ENCODE measurements around the gene TOP2B.
A peak's percentile ranks its signal among the peaks of the same experiment; 100 is the strongest.

Gene TOP2B

DNA sequence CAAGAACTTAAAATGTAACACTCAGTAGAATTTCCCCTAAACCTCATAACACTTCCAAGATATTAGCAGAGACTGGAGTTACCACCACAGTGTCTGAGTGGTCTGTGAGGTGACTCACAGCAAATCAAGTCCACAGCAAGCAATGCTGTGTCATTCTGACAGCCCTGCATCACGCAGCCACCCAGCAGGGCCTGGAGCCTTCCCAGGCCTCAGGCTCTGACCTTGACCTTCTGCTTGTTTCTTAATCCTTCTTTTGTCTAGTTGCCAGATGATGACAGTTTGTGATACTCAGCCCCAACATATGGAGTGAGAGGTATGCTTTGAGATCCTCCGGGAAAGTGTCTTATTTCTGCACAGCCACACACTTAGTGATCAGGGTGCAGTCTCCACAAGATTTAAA lies 82.5 kb downstream of the TOP2B start:
- DNase-seq (ENCODE audit: low spot score), result no peak

GRCh38 chr3:25581823-25582222 lies 82.9 kb downstream of the TOP2B start:
- DNase-seq (ENCODE audit: low spot score), result no peak

DNA sequence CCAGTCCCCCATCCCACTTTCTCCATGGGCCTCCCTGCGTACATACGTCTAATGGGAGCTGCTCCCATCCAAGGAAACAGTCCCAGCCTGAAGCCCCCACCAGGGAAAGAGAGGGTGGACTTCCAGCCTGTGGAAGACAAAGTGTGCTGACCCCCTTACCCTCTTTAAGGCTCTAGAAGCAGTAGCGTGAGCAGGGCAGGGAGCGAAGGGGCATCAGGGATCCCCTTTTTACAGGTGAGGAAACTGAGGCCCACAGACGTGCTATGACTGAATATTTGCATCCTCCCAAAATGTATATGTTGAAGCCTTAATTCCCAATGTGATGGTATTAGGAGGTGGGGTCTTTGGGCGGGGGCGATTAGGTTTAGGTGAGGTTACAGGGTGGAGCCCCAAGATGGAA lies 83.4 kb downstream of the TOP2B start:
- no peak for DNase-seq (ENCODE audit: low spot score)

- DNase-seq (ENCODE audit: low spot score), result no peak
These were observed 84.2 kb downstream of the TOP2B start for GRCh38 chr3:25580534-25580933.

DNA sequence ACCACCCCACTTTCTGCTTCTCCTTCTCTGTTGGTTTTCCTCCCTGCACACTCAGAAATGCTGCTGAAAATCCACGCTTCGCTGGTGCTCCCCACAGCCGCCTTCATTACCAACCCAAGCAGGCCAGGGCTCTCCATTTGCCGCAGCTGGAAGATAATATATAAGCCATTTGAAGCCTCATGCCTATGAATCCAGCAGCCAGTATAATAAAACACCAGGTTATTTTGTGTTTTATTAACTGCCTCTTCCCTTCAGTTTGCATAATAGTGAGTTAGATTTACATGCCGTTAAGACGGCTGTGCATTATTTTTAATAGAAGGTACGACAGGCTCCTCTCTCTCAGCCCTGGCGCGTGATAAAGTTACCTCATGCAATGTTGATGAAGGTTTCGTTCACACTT lies 86.6 kb downstream of the TOP2B start:
- DNase-seq (ENCODE audit: low spot score), result no peak

GRCh38 chr3:25576831-25577454 lies 87.8 kb downstream of the TOP2B start:
- no peak for DNase-seq (ENCODE audit: low spot score)

- DNase-seq (ENCODE audit: low spot score), result no peak
These were observed 88.6 kb downstream of the TOP2B start for GRCh38 chr3:25576146-25576545.

DNA sequence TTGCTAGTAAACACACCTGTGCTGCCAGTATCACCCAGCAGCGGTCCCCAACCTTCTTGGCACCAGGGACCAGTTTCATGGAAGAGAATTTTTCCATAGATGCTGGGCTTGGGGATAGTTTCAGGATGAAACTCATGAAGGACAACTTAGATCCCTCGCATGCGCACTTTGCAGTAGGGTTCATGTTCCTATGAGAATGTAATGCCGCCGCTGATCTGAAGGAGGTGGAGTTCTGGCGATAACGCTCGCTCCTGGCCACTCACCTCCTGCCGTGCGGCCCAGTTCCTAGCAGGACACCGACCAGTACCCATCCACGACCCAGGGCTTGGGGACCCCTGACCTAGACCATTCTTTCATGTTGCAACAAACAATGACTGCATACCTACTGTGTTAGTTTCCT lies 89.7 kb downstream of the TOP2B start:
- DNase-seq (ENCODE audit: low spot score), result no peak

DNA sequence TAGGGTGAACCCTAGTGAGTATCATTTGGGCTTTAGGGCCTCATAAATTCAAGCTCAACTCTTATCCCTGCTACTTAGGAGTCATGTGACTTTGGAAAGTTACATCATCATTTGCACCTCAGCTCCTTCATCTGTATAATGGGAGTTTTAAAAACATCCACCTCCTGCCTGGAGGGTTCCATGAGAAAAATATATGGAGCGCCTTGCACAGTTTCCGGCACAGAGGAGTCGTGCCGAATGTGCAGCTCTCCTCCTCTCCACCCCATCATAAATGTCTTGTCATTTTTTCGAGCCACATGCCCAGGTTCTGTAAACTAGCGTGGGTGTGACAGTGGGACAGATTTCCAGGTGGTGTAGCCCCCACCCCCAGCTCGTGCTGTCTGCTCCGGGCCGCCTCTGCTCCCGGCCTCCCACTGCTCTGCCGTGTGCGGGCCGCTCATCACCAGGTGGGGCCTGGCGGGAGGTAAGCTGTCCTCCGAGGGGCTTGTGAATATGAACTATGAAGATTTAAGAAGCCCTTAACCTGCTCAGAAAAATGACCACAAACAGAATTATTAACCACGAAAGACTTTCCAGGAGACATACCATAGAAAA lies 90.4 kb downstream of the TOP2B start:
- DNase-seq (ENCODE audit: low spot score), result no peak

DNA sequence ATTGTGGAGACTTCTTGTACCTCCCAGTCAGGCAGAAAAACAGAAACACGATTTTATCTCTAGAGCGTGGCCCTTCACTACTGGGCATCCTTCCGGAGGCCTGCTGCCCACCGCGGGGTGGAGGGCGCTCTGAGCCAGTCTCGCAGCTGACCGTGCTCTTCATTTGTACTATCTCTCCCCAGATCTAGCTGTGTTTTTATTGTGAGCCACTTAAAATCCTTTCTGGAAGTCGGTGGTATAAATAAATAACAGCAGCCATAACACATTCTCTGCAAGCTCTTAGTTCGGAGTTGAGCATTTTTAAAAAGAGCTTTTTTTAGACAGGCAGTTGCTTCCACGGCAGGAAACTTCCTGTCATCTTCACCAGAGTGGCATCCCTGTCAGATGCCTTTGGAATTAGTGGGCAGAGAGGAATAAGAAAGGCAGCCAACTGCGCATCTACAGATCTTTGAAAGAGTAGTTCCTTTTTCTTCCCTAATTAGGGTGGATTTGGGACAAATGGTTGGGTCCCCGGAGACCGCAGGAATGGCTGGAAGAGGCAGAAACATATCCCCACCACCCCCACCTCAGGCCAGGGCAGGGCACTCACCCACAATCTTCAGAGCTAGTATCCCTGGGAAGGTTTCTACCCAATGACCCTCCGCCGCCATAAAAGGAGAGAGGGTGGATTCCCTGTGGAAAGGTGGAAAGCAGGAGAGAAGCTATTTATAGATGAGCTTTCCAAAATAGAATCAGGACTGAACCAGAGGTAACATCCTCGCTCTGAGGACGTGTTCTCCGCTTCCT lies 91.1 kb downstream of the TOP2B start:
- no peak for DNase-seq (ENCODE audit: low spot score)

- DNase-seq (ENCODE audit: low spot score), result no peak
These were observed 91.8 kb downstream of the TOP2B start for GRCh38 chr3:25572919-25573385.

GRCh38 chr3:25572336-25572735 lies 92.4 kb downstream of the TOP2B start:
- no peak for DNase-seq (ENCODE audit: low spot score)

DNA sequence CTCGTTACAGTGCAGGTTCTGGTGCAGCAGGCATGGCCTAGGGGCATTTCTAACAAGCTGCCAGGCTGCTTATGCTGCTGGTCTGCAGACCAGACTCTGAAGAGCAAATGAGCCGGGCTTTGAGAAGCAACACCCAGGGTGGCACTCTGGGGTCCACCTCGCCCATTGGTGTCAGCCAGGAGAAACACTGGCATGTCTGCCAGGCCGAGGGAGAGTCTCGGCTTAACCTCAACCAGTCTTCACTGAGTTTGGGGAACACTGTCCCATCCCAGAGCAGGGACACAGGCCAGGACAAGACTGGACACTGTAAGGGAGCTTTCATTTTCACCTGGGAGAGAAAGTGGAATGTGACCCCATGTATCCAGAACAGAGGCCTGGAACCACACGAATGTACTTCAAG lies 93.4 kb downstream of the TOP2B start:
- no peak for DNase-seq (ENCODE audit: low spot score)

- DNase-seq (ENCODE audit: low spot score), result no peak
These were observed 96.1 kb downstream of the TOP2B start for GRCh38 chr3:25568525-25569078.

DNA sequence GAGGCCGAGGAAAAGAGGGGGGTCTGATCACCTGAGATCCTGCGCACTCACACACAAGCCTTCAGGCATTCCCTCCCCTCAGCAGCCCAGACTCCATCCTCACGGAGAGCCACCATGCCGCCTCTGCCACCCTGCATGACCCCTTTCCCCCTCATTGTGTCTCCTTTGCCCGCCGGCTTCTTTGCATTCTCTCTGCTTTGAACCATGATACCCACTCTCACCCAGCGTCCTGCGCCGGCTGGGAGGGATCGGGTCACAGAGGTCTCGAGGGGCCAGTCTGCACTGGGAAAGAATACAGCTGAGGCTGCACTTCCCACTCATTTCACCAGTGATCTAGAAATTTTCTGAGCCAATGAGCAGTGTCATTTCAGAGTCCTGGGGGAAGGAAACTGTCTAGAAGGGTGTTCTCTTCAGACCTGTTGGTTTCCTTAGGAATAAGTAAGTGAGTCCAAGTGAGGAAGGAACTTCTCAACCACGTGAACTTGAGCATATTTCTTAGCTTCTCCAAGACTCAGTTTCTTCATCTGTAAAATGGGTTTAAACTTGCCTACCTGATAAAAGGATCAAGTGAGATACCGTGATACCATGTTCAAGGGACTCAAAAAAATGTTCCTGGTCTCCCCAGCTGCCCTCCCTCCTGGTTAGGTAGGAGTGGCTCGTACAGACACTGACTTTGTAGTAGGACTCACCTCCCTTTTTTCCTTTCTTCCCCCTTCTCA lies 96.7 kb downstream of the TOP2B start:
- DNase-seq (ENCODE audit: low spot score), result no peak

DNA sequence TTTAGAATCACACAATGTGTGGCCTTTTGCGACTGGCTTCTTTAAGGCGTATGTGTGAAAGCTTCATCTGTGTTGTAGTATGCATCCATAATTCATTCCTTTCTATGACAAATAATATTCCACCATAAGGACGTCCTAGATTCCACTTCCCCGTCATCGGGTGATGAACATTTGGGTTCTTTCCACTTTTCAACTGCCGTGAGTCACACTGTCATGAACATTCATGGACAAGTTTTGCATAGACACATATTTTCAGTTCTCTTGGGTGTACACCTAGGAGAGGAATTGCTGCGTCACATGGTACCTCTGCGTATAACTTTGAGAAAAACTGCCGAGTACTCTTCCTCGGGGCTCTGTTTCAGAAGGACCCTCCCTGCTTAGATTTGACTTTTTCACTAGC lies 97.3 kb downstream of the TOP2B start:
- DNase-seq (ENCODE audit: low spot score), result no peak

DNA sequence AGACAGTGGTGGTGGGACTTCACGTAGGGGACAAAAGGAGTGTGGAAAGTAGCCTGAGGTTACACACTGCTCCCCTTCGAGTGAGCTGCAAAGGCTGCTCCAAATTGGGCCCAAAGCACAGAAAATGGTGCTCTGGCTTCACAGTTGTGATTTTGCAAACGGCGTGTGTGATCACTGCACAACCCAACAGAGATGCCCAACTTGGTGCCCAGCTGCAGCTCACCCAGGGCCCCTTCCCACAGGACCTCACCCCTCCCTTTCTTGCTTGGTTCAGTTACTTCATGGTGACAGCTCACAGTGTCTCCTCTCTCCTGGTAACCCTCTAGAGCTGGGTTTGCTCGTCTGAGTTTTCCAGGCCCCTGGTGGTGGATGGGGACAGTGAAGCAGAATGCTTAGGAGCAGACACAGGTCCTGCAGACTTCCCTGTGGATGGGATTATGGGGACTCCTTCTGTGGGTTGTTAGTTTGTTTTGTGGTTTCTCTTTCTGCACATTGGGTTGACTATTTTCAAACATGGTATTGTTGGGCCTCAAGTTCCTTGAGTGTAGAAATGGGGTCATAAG lies 98.3 kb downstream of the TOP2B start:
- peak; percentile 67 for DNase-seq (ENCODE audit: low spot score)

GRCh38 chr3:25565807-25566206 lies 98.9 kb downstream of the TOP2B start:
- DNase-seq (ENCODE audit: low spot score), result no peak

- no peak for DNase-seq (ENCODE audit: low spot score)
These were observed 100.6 kb downstream of the TOP2B start for GRCh38 chr3:25564075-25564474.

- DNase-seq (ENCODE audit: low spot score), result no peak
These were observed 101.1 kb downstream of the TOP2B start for GRCh38 chr3:25563601-25564000.

- DNase-seq (ENCODE audit: low spot score), result no peak
These were observed 105.9 kb downstream of the TOP2B start for GRCh38 chr3:25558796-25559195.

DNA sequence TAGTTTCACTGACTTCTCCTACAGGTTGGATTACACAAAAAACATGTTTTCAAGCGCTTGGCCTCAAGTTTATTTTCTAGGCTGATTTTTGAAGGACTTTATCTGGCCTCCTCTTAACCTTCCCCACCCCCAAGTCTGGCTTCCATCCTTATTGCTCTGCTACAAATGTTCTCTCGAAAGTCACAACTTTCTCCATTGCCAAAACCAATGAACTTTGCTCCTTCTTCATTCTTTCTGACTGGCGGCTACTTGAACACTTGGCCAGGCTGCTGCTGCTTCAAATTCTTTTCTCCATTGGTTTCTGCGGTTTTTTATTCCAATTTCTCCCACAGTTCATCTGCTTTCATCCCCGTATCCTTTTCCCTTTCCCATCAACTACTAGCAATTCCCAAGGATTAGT lies 106.6 kb downstream of the TOP2B start:
- no peak for DNase-seq (ENCODE audit: low spot score)
